ENCODE results near the gene SYTL1. TPM values are rescaled to one million over a fixed set of nuclear protein-coding genes. Genes with fewer than 3 reads are reported as not detected.

Gene SYTL1
- total RNA-seq, 2 experiments from 2014 or later = 60.7 to 85.3 TPM

DNA sequence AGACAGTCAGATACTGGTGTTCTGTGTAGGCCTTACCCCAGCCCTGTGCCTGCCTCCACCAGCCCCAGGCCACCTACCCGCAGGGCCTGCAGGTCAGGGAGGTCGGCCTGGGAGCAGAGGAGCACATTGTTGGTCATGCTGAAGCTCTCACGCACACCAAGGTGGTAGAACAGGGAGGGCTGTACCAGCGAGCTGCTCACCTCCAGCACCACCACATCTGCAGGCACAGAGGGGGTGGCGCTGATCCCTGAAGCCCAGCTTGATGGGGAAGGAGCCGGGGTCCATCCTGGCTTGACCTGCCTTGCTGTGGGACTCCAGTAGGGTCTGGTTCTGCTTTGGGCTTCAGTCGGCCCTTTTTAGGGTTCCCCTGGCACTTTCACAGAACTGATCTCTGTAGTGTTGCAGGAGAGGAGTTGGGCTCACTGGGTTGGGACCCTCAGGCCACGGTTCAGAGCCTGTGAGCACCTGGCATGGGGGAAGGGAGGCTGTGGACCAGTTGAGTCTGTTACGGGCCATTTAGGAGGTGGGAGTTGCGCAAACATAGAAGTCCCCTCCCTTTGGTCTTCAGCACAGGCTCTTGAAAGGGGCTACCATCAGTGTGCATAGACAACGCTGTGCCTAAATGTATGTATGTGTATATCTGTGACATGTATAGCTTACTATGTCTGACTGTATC lies 23.0 kb downstream of the SYTL1 start:
- H3K4me3 Mint-ChIP-seq = peak overlapping the region; percentile 78
- no peaks in the 10 kb centered on the region for H3K9me3 Mint-ChIP-seq (ENCODE audit: low read depth)
- ATAC-seq (no peak), DNase-seq (no peak)
- no peaks in the 10 kb centered on the region for H3K36me3 Mint-ChIP-seq
- no peak overlapping the region for H3K27ac Mint-ChIP-seq
- H3K27me3 Mint-ChIP-seq = peaks cover 9% of the 10 kb centered on the region
- H3K4me1 Mint-ChIP-seq = peaks cover 32% of the 10 kb centered on the region
- CTCF ChIA-PET = interaction anchor here (0.9 to 9.1 kb wide), 16 partner anchors 8 to 320 kb away, joined by 3 to 127 read pairs (median 10); partner anchors contain the start of genes GPR3 and SYTL1

DNA sequence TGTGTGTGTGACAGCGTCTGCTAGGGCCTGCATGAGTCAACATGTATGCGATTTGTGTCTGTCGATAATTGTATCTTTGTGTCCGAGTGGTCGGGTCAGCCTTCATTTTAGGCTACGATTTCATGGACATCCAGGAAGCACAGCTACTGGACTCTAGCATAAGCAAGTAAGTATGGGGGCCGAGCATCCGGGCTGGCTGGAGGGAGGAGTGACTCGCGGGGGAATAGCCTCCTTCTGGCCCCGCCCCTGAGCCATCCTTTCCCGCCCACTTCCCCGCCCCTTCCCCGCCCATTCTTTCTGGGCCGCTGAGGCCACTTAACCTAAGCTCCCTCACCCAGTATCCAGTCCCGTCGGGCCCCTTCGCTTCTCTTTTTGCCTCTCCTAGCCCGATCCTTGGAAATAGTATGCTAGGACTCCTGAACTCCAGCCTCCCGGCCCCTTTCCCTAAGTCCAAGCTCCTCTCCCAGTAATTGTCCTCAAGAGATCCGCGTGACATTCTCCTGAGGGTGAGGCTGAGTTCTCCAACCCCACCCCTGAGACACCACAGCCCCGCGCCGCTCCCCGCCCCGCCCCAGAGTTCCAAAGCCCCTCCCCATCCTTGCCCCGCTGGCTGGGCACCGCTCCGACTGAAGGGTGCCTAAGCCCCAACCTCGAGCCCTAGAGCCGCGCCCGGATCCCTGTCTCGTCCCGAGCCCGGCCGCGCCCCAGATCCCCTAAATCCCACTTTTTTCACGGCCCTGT lies 23.7 kb downstream of the SYTL1 start:
- Mint-ChIP-seq H3K36me3 (no peaks in the 10 kb centered on the region), H3K4me1 (peaks cover 27% of the 10 kb centered on the region)

DNA sequence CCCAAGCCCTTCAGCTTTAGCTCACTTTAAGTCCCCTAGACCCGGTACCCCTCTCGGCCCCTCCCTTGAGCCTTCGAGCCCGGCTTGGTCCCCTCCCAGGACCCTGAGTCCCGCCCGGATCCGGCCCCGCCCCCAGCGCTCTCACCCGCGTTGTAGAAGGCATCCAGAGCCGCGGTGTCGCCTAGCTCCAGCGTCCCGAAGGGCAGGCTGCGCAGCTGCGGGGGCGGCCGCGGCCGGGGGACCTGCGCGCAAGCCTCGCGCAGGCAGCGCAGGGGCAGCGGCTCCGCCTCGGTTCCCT lies 24.2 kb downstream of the SYTL1 start:
- Mint-ChIP-seq H3K9me3 (ENCODE audit: low read depth) (no peaks in the 10 kb centered on the region), H3K4me3 (peak overlapping the region; percentile 78), H3K27me3 (peaks cover 7% of the 10 kb centered on the region), H3K27ac (peak overlapping the region; percentile 74), H3K4me1 (peaks cover 26% of the 10 kb centered on the region), H3K36me3 (no peaks in the 10 kb centered on the region)
- DNase-seq = peak; percentile 83
- CTCF ChIA-PET = interaction anchor here (0.6 to 9.1 kb wide), 31 partner anchors 9 to 322 kb away, joined by 3 to 127 read pairs (median 4); partner anchors contain the start of genes GPR3 and SYTL1
- peak; percentile 79 for ATAC-seq

More for the DNA sequence above, 23.7 kb downstream of the SYTL1 start:
- CTCF ChIA-PET = interaction anchor here (0.6 to 9.1 kb wide), 30 partner anchors 9 to 321 kb away, joined by 3 to 127 read pairs (median 4); partner anchors contain the start of genes GPR3 and SYTL1
- H3K27ac Mint-ChIP-seq = peak overlapping the region; percentile 79
- H3K27me3 Mint-ChIP-seq = peaks cover 7% of the 10 kb centered on the region
- DNase-seq (peak; percentile 89), ATAC-seq (peak; percentile 69)
- H3K4me3 Mint-ChIP-seq = peak overlapping the region; percentile 78
- no peaks in the 10 kb centered on the region for H3K9me3 Mint-ChIP-seq (ENCODE audit: low read depth)

DNA sequence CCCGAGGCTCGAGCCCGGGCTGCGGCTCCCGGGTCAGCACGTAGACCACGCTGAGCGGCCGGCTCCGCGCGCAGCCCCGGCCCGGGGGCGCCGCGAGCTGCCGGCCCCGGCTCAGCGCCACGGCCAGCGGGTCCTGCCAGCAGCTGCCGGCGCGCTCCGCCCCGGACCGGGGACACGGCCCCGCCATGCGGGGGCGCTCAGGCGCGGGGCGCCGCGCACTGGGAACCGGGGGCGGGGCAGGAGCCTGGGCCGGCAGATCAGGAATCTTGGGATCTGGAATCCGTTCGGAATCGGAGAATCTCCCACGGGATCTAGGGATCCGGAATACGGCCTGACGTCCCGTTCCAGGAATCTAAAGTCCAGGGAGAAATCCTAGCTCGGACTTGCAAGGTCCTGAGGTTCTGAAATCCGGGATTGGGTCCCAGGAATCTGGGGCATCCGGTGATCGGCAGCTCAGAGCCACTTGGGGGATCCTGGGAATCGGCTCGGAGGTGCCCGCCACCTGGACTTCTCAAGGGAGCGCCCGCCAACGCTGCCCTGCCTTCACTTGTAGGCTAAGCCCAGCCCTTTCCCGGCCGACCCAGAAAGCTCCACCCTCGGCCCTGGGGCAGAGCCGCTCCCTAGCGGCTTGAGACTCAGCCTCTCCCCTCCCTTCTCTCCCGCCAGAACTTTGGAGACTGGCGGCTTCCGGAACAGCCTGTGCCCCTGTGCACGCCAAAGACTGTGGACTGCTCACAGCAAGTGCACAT lies 24.8 kb downstream of the SYTL1 start, which contains the start of gene MAP3K6:
Gene MAP3K6, minus strand, starts transcription at position 551 of the 749 bp plus-strand sequence. Its CDS starts 364 bp downstream, at position 187.
- H3K27me3 Mint-ChIP-seq = peaks cover 7% of the 10 kb centered on the region
- DNase-seq = peak; percentile 59
- peak within 1 kb of the TSS; percentile 78 for H3K4me3 Mint-ChIP-seq
- no peaks in the 10 kb centered on the region for H3K9me3 Mint-ChIP-seq (ENCODE audit: low read depth)
- ATAC-seq = peak; percentile 58
- CTCF ChIA-PET = interaction anchor here (0.5 to 9.1 kb wide), 31 partner anchors 10 to 557 kb away, joined by 3 to 127 read pairs (median 4); partner anchors contain the start of genes GPR3 and SYTL1
- H3K4me1 Mint-ChIP-seq = peaks cover 26% of the 10 kb centered on the region
- H3K27ac Mint-ChIP-seq = peak within 1 kb of the TSS; percentile 74
- H3K36me3 Mint-ChIP-seq = no peaks in the 10 kb centered on the region

DNA sequence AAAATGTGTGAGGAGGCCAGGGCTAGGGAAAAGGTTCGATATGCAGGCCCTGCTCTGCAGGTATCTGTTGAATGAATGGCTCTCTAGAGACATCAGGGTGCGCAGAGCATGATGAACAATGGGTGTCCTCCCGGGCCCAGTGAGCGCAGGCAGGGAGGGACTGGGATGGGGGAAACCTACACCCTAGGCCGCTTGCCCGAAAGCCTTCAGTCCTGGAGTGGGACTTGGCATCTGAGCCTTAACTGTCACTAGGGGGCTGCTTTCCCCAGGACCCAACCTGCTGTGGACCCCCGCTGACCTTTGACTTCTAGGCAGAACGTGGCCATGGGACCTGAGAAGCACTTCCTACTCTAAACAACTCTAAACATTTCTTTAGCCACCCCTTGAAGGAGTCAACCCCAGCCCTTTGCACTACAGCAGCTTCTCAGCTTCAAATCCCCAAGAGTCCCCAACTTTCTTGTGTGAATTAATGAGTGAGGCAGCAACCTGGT lies 25.4 kb downstream of the SYTL1 start:
- CTCF ChIA-PET = interaction anchor here (0.5 to 9.1 kb wide), 20 partner anchors 10 to 323 kb away, joined by 3 to 127 read pairs (median 6); partner anchors contain the start of genes GPR3 and SYTL1
- Mint-ChIP-seq H3K36me3 (no peaks in the 10 kb centered on the region), H3K27ac (peak overlapping the region; percentile 15), H3K4me3 (peak overlapping the region; percentile 48), H3K27me3 (peaks cover 7% of the 10 kb centered on the region), H3K4me1 (peaks cover 26% of the 10 kb centered on the region), H3K9me3 (ENCODE audit: low read depth) (no peaks in the 10 kb centered on the region)
- ATAC-seq (no peak), DNase-seq (no peak)

DNA sequence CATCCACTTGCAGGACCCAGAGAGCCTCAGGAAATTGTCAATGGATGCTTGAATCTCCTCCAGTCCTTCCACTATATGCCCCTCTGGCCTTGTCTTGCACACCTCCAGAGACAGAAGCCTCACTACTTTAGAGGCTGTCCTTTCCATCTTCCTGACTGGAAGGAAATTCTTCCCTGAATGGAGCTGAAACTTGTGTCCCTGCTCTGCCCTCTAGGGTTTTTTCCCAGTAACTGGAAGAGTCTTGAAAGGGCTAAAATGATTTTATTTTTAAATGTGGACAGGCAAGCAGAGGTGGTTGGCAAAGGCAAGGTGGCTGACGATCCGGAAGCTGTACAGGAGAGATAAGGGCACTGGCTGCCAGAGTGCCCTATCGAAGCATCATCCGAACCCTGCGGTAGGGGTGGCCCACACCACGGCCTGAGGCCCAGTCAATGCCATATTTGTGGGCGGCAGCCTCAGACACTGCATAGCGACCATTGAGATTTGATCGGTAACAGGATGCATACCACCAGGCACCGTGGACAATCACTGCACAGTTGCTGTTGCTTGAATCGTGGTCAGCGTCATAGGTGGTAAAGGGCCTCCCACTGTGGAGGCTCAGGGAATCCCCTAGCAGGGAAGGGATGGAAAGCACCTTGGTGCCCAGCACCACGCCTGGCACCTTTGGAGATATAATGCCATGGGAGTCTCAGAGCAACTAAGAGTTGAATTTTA lies 27.2 kb downstream of the SYTL1 start:
- CTCF ChIA-PET = interaction anchor here (0.6 to 9.1 kb wide), 5 partner anchors 12 to 72 kb away, joined by 3 to 127 read pairs (median 7); no protein-coding TSS in a partner anchor
- Mint-ChIP-seq H3K4me1 (peaks cover 26% of the 10 kb centered on the region), H3K27me3 (peaks cover 7% of the 10 kb centered on the region), H3K27ac (no peak overlapping the region), H3K36me3 (no peaks in the 10 kb centered on the region), H3K4me3 (no peak overlapping the region), H3K9me3 (ENCODE audit: low read depth) (no peaks in the 10 kb centered on the region)
- DNase-seq (no peak), ATAC-seq (no peak)

DNA sequence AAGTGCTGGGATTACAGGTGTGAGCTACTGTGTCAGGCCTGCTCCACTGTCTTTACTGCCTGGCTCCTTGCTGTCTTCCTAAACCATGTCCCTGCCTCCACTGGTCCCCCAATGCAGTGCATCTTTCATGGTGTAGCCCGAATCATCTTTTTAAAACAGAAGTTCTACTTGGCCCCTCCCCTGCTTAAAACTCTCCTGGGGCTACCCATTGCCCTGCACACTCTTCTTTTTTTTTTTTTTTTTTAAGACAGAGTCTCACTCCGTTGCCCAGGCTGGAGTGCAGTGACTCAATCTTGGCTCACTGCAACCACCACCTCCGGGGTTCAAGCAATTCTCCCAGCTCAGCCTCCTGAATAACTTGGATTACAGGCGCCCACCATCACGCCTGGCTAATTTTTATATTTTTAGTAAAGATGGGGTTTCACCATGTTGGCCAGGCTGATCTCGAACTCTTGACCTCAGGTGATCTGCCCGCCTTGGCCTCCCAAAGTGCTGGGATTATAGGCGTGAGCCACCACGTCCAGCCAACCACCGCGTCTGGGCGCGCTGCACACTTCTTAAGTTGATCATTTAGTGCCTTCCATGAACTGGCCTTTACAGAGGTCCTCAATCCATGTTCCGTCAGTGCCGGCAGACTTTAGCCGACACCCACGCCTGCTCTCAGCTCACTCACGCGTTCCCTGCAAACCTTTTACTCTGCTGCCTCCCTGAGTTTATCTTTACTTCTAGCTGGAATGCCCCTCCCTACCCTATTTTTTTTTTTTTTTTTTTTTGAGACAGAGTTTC lies 30.4 kb downstream of the SYTL1 start:
- no peak overlapping the region for H3K4me3 Mint-ChIP-seq
- H3K27me3 Mint-ChIP-seq = peaks cover 4% of the 10 kb centered on the region
- no peaks in the 10 kb centered on the region for H3K36me3 Mint-ChIP-seq
- H3K9me3 Mint-ChIP-seq (ENCODE audit: low read depth) = no peaks in the 10 kb centered on the region
- DNase-seq (no peak), ATAC-seq (no peak)
- no peak overlapping the region for H3K27ac Mint-ChIP-seq
- peaks cover 14% of the 10 kb centered on the region for H3K4me1 Mint-ChIP-seq
- CTCF ChIA-PET = interaction anchor here (1.1 to 9.1 kb wide), 4 partner anchors 10 to 62 kb away, joined by 3 to 127 read pairs (median 4); no protein-coding TSS in a partner anchor

GRCh38 chr1:27372808-27373690 lies 31.2 kb downstream of the SYTL1 start:
- no peak overlapping the region for H3K4me3 Mint-ChIP-seq
- DNase-seq (no peak), ATAC-seq (no peak)
- H3K36me3 Mint-ChIP-seq = no peaks in the 10 kb centered on the region
- H3K9me3 Mint-ChIP-seq (ENCODE audit: low read depth) = no peaks in the 10 kb centered on the region
- CTCF ChIA-PET = interaction anchor here (1.1 to 9.1 kb wide), 3 partner anchors 11 to 63 kb away, joined by 3 to 127 read pairs (median 4); no protein-coding TSS in a partner anchor
- H3K4me1 Mint-ChIP-seq = peaks cover 9% of the 10 kb centered on the region
- H3K27ac Mint-ChIP-seq = no peak overlapping the region
- peaks cover 3% of the 10 kb centered on the region for H3K27me3 Mint-ChIP-seq

- Mint-ChIP-seq H3K9me3 (ENCODE audit: low read depth) (no peaks in the 10 kb centered on the region), H3K27ac (no peak within 1 kb of the TSS), H3K4me3 (no peak within 1 kb of the TSS), H3K4me1 (peaks cover 4% of the 10 kb centered on the region), H3K36me3 (no peaks in the 10 kb centered on the region), H3K27me3 (no peaks in the 10 kb centered on the region)
- ATAC-seq (no peak), DNase-seq (no peak)
- CTCF ChIA-PET = interaction anchor here (0.6 to 1.2 kb wide), 3 partner anchors 13 to 78 kb away, joined by 3 to 4 read pairs (median 4); no protein-coding TSS in a partner anchor
Measured at GRCh38 chr1:27374362-27375086, 32.7 kb downstream of the SYTL1 start, which contains the start of gene FCN3. Gene FCN3, minus strand, starts transcription at chr1:27374824. Its CDS starts 6 bp downstream, at chr1:27374818.

DNA sequence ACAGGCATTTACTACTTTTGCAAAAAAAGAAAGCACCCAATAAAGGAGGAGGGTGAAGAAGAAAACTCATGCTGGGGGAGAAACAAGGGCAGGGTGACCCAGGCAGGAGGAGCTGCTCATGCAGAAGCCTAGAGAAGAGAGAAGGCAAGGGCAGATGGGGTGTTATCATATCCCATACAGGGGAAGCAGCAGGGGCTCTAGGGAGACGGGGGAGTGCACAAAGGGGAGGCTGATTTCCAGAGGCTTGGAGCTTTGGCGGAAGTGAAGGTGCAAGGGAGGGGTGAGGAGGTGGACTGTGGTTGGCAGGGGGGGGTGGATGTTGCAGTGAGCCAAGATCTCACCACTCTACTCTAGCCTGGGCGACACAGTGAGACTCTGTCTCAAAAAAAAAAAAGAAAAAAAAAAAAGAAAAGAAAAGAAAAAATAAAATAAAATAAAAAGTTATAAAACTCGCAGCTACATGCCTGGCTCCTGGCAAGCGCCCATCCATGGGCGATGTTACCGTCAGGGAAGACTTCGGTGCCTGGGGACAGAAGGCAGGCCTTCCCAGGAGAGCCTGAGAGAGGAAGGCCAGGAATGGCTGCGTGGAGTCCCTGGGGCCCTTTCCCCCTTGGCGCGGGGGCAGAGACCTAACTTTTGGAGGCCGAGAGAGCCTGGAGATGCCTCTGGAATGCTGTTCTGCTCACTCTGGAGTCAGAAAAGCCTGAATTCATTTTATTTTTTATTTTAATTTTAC lies 36.1 kb downstream of the SYTL1 start:
- ATAC-seq (no peak), DNase-seq (no peak)
- Mint-ChIP-seq H3K36me3 (no peaks in the 10 kb centered on the region), H3K4me3 (no peak overlapping the region), H3K27ac (no peak overlapping the region), H3K4me1 (no peaks in the 10 kb centered on the region), H3K27me3 (peaks cover 4% of the 10 kb centered on the region), H3K9me3 (ENCODE audit: low read depth) (no peaks in the 10 kb centered on the region)
- CTCF ChIA-PET = interaction anchor here (0.8 to 1.7 kb wide), 3 partner anchors 12 to 20 kb away, joined by 3 to 4 read pairs (median 4); partner anchors contain the start of gene MAP3K6
